Muscle layer of duodenum (tissue), 2 donors: ENCODE measurements around the gene CNTNAP2.

ENCODE experiments used
- H3K27ac ChIP-seq: one replicate; pipeline ENCODE4 v1.7.0; 2013; ENCODE audit warnings: mild to moderate bottlenecking, low read length
- H3K27me3 ChIP-seq: one replicate; pipeline ENCODE4 v1.7.0; 2013; ENCODE audit warnings: low read depth, mild to moderate bottlenecking, control low read depth, low read length
- H3K36me3 ChIP-seq, 2 donors: one replicate each; pipeline ENCODE4 v1.7.0; 2013; ENCODE audit warnings: low read length in 2 of 2, control low read depth in 1 of 2, mild to moderate bottlenecking in 1 of 2; ENCODE audit not compliant: insufficient read depth in 2 of 2, control insufficient read depth in 1 of 2
- H3K4me1 ChIP-seq, 2 donors: one replicate each; pipeline ENCODE4 v1.7.0; 2013; ENCODE audit warnings: low read length in 2 of 2, mild to moderate bottlenecking in 2 of 2, control low read depth in 1 of 2, moderate library complexity in 1 of 2; ENCODE audit not compliant: insufficient read depth in 2 of 2, control insufficient read depth in 1 of 2
- H3K4me3 ChIP-seq, 2 donors: one replicate each; pipeline ENCODE4 v1.7.0; 2013; ENCODE audit warnings: low read length in 2 of 2, low read depth in 1 of 2, mild to moderate bottlenecking in 1 of 2
- H3K9me3 ChIP-seq, 2 donors: one replicate each; pipeline ENCODE4 v1.7.0; 2013; ENCODE audit warnings: low read length in 2 of 2, control low read depth in 1 of 2, mild to moderate bottlenecking in 1 of 2; ENCODE audit not compliant: control insufficient read depth in 1 of 2
- donor health status: healthy.

CNTNAP2 gene

DNA sequence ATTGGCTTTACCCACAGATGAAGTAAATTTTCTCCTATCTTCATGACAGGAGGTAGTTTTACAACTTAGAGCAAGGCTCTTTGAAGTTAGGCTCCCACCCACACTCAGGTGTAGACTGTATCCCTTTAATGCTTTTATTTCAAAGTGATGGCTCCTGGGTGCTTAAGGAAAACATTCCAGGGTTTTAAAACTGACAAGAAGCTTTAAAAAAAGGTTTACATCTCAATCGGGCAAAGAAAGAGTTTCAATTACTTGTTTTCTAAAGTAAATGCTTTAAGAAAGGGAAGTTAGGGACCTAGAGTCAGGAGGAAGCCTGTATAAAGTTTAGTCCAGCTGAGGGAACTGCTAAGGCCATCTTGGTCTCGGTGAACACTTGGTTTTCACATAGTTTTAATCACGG is 1320.1 kb downstream of the CNTNAP2 start:
- H3K36me3 ChIP-seq = no peaks in the 10 kb centered on the region
- H3K27ac ChIP-seq = no peak overlapping the region
- no peaks in the 10 kb centered on the region for H3K27me3 ChIP-seq
- no peak overlapping the region for H3K4me3 ChIP-seq
- peaks cover 0 to under 1% of the 10 kb centered on the region in 2 donors for H3K9me3 ChIP-seq
- H3K4me1 ChIP-seq = no peaks in the 10 kb centered on the region

DNA sequence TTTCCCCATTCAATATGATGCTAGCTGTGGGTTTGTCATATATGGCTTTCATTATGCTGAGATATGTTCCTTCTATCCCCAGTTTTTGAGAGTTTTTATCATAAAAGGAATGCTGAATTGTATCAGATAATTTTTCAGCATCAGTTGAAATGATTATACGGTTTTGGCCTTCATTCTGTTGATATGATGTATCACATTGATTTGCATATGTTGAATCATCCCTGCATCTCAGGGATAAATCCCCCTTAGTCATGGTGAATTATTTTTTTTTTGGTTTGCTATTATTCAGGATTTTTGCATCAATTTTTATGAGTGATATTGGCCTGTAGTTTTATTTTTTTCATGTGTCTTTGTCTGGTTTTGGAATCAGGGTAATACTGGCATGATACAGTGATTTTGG is 1321.6 kb downstream of the CNTNAP2 start:
- Histone ChIP-seq H3K4me3 (no peak overlapping the region), H3K27ac (no peak overlapping the region), H3K36me3 (no peaks in the 10 kb centered on the region), H3K9me3 (peaks cover 0 to 8% of the 10 kb centered on the region in 2 donors), H3K4me1 (no peaks in the 10 kb centered on the region), H3K27me3 (no peaks in the 10 kb centered on the region)

DNA sequence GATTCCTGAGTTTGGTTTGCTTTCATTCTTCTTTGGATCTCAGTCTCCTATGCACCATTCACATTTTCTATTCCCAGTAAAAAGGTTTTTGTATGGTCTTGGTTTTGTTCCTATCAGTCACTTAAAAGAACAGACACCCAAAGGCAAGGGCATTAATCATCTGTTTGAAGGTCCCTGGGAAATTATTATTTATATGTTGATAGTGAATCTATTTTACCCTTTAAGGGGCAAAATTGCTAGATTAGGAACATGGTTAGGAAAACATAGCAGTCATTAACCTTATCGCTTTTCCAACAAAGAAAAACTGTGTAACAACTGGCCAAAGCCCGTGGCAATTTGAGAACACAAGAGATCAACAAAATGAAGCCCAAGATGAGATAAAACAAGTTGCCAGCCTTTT is 1327.3 kb downstream of the CNTNAP2 start:
- Histone ChIP-seq H3K9me3 (peaks cover 0 to 8% of the 10 kb centered on the region in 2 donors), H3K27ac (no peak overlapping the region)

DNA sequence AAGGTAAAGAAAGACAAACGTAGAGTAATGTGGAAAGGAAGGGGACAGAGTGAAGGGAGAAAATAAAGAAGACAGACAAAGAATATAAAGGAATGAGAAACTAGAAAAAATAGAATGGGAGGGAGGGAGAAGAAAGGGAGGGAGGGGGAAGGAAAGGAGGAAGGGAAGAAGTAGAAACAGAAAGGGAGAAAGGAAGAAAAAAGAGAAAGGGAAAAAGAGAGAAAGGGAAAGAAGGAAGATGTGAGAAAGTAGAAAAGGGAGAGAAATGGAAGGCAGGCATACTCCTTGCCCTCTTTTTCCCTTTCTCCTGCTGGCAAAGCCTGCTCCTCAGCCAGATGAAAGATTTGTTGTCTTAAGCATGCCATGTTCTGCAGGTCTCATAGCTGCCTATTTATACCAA is 1336.2 kb downstream of the CNTNAP2 start:
- Histone ChIP-seq H3K36me3 (no peaks in the 10 kb centered on the region), H3K27me3 (no peaks in the 10 kb centered on the region), H3K27ac (no peak overlapping the region), H3K9me3 (no peaks in the 10 kb centered on the region), H3K4me3 (no peak overlapping the region), H3K4me1 (no peaks in the 10 kb centered on the region)

More for the DNA sequence above, 1327.3 kb downstream of the CNTNAP2 start:
- no peaks in the 10 kb centered on the region for H3K36me3 ChIP-seq
- H3K4me1 ChIP-seq = no peaks in the 10 kb centered on the region
- H3K27me3 ChIP-seq = no peaks in the 10 kb centered on the region
- H3K4me3 ChIP-seq = no peak overlapping the region

DNA sequence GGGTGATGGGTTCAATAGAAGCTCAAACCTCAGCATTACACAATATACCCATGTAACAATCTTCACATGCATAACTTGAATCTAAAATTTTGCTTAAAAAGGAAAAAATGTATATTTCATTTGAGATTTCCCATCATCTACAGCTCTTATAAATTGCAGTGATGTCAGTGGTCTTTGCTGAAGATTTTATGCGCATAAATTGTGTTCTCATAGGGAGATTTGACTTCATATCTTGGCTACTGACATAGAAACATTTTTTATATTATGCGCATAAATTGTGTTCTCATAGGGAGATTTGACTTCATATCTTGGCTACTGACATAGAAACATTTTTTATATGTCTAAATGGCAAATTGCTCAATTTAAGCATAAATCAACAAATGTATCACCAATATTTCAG is 1348.6 kb downstream of the CNTNAP2 start:
- Histone ChIP-seq H3K27ac (no peak overlapping the region), H3K4me3 (no peak overlapping the region), H3K36me3 (no peaks in the 10 kb centered on the region), H3K9me3 (no peaks in the 10 kb centered on the region), H3K4me1 (no peaks in the 10 kb centered on the region), H3K27me3 (no peaks in the 10 kb centered on the region)

DNA sequence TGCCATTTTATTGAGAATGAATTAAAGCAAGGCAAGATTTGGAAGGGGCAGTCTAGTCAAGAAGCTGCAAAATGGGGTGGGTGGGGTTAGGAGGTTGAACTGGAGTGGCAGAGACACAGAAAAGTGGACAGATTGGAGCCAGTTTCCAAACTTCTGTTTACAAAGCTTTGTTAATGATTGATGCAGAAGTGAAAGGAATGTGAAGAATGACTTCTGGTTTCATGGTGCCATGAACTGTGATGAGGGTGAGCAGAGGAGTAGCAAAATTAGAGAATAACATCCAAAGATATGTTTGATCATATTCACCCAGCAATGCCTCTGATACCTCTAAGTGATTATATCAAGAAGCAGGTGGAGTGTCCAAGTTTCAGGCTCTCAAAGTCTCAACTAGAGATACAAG is 1356.0 kb downstream of the CNTNAP2 start:
- Histone ChIP-seq H3K36me3 (no peaks in the 10 kb centered on the region), H3K4me3 (no peak overlapping the region), H3K27ac (no peak overlapping the region), H3K4me1 (no peaks in the 10 kb centered on the region), H3K27me3 (no peaks in the 10 kb centered on the region), H3K9me3 (no peaks in the 10 kb centered on the region)

DNA sequence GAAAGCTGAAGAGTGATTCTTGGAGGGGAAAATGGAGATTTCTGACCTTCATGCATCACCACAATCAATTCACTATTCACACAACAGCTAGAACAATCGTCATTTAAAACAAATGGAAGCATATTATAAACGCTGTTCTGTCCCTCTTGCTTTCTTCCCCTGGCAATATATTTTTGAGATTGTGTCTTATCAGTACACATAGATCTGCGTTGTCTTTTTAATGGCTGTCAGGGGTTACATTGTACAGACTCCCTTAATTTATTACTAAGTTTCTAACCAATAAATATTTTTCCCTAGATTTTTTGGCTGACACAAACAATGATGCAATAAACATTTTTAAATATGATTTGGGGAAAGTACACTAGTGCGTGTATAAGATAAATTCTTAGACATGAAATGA is 1358.3 kb downstream of the CNTNAP2 start:
- no peak overlapping the region for H3K4me3 ChIP-seq
- no peaks in the 10 kb centered on the region for H3K9me3 ChIP-seq
- H3K4me1 ChIP-seq = no peaks in the 10 kb centered on the region
- no peaks in the 10 kb centered on the region for H3K36me3 ChIP-seq
- no peaks in the 10 kb centered on the region for H3K27me3 ChIP-seq
- no peak overlapping the region for H3K27ac ChIP-seq

DNA sequence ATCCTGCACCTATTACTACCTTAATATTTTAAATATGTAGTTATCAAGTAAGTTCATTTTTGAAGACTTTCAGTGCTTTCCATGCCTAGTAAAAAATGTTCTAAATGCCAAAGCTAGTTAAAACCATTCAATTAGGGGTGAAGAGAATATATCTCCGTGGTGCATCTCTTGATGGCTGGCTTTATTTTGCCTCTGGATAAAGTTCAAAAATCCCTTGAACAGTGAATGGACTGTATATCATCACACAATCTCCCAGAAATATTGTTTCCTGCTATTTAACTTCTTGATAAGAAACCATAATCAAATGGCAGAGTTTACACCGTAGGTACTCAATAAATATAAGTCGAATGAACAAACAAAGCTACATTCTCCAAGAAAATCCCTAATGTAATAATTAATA is 1360.9 kb downstream of the CNTNAP2 start:
- H3K27me3 ChIP-seq = no peaks in the 10 kb centered on the region
- H3K4me1 ChIP-seq = no peaks in the 10 kb centered on the region
- H3K27ac ChIP-seq = no peak overlapping the region
- H3K4me3 ChIP-seq = no peak overlapping the region
- no peaks in the 10 kb centered on the region for H3K9me3 ChIP-seq
- no peaks in the 10 kb centered on the region for H3K36me3 ChIP-seq

DNA sequence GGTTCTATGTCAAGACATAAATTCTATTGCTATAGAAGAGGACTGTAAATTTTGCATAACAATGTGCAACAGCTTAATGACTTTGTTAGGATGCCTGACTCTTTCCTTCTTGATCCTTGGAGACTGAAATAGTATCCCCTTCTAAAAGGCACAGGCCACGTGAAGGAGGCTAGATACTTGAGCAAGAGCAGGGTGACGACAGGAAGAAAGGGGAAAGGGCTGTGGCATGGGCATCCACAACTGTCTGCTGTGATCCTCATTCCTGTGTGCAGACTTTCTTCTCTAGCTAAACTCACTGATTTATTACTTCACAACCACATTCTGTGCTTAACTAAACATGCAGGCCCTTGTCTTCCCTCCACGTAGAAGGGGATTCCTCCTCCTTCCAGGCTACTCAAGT is 1362.2 kb downstream of the CNTNAP2 start:
- Histone ChIP-seq H3K9me3 (no peaks in the 10 kb centered on the region), H3K4me3 (no peak overlapping the region), H3K4me1 (no peaks in the 10 kb centered on the region), H3K27ac (no peak overlapping the region), H3K36me3 (no peaks in the 10 kb centered on the region), H3K27me3 (no peaks in the 10 kb centered on the region)

DNA sequence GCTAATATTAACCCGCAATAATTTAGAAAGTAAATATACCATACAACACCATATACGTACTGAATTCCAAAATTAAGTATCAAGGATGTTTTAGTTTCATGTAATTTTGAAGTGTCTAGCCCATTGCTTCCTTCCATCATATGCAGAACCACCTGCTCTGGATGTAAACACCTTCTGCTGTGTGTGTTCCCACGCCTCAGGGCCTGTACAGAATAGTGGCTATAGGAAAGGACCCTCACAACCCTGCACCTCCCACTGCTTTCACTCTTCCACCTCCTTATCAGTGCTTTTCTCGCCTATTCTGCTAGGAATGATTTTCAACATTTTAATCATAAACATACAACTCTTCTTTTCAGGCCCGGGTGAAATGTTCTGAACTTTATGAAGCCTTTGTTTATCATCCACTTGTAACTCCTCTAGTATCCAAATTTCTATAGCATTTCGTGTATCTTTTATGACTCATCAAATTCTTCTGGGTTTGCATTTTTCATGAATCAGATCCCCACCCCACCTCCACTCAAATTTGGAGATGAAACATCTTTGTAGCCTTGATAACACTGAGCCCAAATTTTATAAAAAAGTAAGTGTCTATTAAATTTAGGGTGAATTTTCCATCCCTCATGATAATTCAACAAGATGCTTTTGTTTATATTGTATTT is 1367.2 kb downstream of the CNTNAP2 start:
- Histone ChIP-seq H3K4me3 (no peak overlapping the region), H3K27ac (no peak overlapping the region), H3K4me1 (no peaks in the 10 kb centered on the region), H3K36me3 (no peaks in the 10 kb centered on the region), H3K9me3 (no peaks in the 10 kb centered on the region), H3K27me3 (no peaks in the 10 kb centered on the region)

DNA sequence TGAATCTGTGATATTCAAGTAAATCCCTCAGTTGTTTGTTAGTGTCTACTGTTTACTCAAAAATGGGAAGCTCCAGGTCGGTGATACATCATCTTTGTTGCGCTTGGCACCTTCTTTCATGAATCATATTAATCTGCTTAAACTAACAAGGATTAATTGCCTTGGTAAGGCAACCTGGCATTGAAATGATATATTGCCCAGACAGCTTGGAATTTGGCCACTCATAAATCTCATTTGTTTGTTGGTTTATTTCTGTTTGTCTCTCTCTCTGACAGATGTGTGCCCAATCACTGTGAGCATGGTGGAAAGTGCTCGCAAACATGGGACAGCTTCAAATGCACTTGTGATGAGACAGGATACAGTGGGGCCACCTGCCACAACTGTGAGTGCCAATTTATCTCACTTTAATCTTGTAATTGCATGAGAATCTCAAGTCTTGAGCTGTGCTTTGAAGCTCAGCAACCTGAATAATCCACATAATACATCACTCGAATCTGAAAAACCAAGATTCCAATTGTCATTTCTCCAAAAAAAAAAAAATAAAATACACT is 1369.1 kb downstream of the CNTNAP2 start:
- Histone ChIP-seq H3K4me3 (no peak overlapping the region), H3K4me1 (no peaks in the 10 kb centered on the region), H3K9me3 (peaks cover 0 to 2% of the 10 kb centered on the region in 2 donors), H3K36me3 (no peaks in the 10 kb centered on the region), H3K27ac (no peak overlapping the region), H3K27me3 (no peaks in the 10 kb centered on the region)

DNA sequence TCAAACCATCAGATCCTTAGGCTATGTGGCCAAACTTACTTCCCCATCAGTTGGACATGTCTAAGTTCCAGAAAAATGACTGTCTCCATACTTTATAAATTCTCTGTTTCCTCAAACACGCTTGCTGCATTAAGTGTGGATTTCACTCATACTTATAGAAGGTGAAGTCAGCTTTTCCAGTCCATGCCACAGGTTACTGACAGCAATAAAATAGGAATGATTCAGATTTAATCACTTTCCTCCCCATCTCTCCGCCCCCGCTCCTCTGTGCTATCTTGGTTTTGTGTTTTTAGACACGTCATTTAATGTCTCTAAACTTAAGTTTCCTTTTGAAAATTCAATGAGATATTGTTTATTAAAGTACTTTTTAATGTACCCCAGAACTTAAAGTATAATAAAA is 1376.0 kb downstream of the CNTNAP2 start:
- no peaks in the 10 kb centered on the region for H3K36me3 ChIP-seq
- H3K9me3 ChIP-seq = peaks cover 0 to 5% of the 10 kb centered on the region in 2 donors
- H3K27me3 ChIP-seq = no peaks in the 10 kb centered on the region
- H3K27ac ChIP-seq = no peak overlapping the region
- no peak overlapping the region for H3K4me3 ChIP-seq
- no peaks in the 10 kb centered on the region for H3K4me1 ChIP-seq
